Smooth muscle cell of trachea (primary cell): ENCODE results near the gene ZFP64. TPM values are rescaled to one million over a fixed set of nuclear protein-coding genes. Genes with fewer than 3 reads are reported as not detected.

Experiments used
- total RNA-seq: library from RNA; depleted of rRNA; stranded (reverse); fragments of >200 nt; gene quantifications from 2 replicates; pipeline ENCODE4 v1.2.1, GENCODE V29; 2014

The ZFP64 gene
- 25.3 and 37.5 TPM in 2 replicates for total RNA-seq

DNA sequence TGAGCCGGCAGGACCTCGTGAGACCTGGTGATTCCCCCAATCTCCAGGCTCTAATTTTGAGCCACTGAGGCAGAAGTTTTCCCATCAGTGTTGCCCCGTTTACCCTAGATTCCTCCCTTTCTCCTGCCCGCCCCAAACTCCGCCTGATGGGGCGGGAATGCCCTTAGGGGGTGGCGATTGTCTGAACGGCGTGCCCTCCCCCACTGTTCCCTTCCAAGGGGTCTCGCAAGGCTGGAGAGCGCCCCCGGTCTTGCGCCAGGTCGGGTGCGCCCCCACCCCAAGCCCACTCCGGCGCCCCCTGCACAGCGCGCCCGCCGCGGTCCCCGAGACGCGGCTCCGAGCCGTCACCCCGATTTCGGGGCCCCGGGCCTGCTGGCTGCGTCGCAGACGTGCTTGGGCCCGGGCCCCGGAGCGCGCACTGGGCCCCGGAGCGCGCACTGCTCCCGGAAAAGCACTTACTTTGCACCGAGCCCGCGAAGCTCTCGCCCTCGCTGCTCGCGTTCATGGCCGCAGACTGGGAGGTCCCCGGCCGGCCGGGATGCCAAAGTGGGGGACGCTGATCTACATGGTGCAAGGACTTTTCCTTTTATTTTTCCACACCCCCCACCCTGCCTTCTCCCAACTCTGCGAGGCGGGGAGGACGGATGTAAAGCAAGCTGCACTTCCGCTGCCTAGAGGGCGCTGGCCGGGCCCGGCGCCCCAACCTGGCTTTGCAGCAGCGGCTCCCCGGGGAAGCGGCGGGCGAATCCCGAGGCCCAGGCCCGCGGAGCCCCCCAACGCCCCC, at the start of gene ZFP64:
TSS of gene ZFP64 (minus strand) at position 648 of the 784 bp plus-strand sequence. CDS start at position 505, 143 bp downstream.

